Left ventricle myocardium superior (tissue), 1 donor: ENCODE results near the gene PAPPA2. TPM values are rescaled to one million over a fixed set of nuclear protein-coding genes. Genes with fewer than 3 reads are reported as not detected.

ENCODE experiments used
- ATAC-seq: fragments of 200-7000 bp; cut with Tn5 transposase; one replicate; pipeline ENCODE4 v1.9.1; 2020; ENCODE audit warnings: mild to moderate bottlenecking, moderate library complexity
- DNase-seq: peaks from one replicate; pipeline ENCODE4 v3.0.0-alpha.2; 2020
- intact Hi-C: fragments of 100-400 bp; cut with micrococcal nuclease; formaldehyde crosslinking; loops from one replicate; pipeline ENCODE4 v1.11.0; 2022
- total RNA-seq: library from RNA; stranded (reverse); fragmentation: NEBNext Ultra II Directional; extraction: Animal tissue kit (Norgen Biotek cat#: 25700); gene quantifications from one replicate; pipeline ENCODE4 v1.2.1, GENCODE V29; 2021
- donor health status: DM: no; HTN: yes; CAD: no; lungs with severe emphysema.

The PAPPA2 gene
- total RNA-seq, 1 donor from 2014 or later = 0.45 TPM

GRCh38 chr1:176854758-176855745 lies 392.1 kb downstream of the PAPPA2 start:
- ATAC-seq = no peak
- no peak for DNase-seq
- intact Hi-C loops = no loop called here

DNA sequence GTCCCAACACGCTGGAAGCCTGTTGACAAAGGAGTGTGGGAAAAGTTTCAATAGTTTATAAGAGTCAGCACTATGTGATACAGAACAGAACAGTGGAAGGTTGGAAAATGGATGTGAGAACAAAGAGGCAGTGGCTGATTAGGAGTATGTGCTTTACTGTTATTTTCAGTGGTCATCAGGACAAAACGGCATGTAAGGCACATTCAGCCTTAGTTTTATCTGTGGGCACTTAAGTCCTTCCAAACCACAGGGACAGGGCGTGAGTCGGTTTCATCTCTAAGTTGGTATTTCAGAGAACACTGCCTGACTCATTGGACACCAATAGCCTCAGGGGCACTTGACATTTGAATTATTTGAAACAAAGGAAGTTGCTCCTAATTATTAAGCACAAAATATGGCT lies 394.7 kb downstream of the PAPPA2 start:
- DNase-seq = no peak
- ATAC-seq = peak; percentile 44
- intact Hi-C loops = no loop called here

DNA sequence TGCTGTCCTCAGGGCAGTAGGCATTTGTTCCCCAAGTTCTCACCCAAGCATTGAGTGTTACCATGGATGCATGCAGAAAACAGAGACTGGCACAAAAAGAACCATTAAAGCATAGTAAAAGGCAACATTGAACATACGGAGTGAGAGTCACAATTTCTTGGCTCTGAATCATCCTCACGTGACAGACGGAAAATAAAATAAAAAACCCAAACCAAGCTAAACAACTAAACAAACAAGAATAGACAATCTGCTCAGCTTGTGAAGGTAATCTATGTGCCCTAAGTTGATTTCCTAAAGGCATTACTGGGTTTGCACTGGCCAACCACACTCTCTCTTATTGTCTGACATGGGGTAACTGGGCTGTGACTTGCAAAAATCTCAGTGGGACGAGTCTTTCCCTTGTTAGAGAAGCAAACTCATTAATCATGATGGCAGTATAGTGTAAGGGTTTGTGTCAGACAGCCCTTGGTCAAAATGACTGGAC lies 395.5 kb downstream of the PAPPA2 start:
- intact Hi-C loops = no loop called here
- ATAC-seq (no peak), DNase-seq (no peak)

DNA sequence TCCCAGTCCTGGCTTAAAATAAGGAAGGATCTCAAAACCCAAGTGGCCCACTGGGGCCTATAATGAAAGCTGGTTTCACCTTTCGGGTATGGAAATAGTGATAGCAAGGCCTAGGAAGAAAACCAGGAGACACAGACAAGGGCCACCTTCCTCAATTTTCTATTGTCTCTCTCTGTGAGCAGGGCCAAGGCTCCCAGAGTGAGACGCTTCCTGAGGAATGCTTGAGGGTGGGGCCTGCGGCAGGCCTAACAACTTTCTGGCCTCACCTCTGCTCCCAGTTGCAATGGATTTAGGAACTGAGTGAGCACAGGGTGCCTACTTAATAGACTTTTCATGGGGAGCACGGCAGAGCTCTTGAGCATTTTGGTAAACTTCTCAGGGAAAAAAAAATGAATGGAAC lies 400.6 kb downstream of the PAPPA2 start:
- intact Hi-C loops = no loop called here
- ATAC-seq (no peak), DNase-seq (no peak)

GRCh38 chr1:176864211-176864610 lies 401.2 kb downstream of the PAPPA2 start:
- DNase-seq (no peak), ATAC-seq (no peak)
- intact Hi-C loops = no loop called here

DNA sequence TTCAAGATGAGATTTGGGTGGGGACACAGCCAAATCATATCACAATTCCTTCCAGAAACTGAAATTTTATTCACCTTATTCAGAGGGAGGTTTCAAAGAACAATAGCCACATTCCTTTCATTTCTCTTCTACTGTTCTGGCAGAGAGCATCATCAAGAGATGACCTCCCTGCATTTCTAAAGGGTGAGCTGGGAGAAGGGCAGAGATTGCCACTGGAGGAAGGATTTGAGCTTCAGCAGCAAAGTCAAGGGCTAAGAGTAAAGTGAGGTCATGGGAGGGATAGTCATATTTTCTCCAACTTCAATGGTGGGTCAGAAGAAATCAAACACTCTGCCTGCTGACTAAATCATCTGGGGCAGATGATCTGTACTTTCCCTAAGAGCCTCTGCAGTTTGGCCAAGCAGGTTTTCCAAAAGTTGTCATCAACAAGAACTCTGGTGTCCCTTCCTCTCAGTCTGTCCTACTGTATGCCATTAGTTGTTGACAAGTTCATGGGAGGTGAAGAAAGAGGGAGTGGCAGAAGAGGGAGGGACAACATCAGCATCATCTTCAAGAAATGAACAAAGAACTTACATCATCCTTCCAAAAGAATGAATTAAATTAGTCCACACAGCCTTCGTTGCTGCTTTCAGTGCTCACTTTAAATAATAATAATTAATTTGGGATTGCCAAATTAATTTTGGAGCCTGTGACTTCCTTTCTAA lies 403.2 kb downstream of the PAPPA2 start:
- intact Hi-C loops = no loop called here
- no peak for DNase-seq
- ATAC-seq = no peak

DNA sequence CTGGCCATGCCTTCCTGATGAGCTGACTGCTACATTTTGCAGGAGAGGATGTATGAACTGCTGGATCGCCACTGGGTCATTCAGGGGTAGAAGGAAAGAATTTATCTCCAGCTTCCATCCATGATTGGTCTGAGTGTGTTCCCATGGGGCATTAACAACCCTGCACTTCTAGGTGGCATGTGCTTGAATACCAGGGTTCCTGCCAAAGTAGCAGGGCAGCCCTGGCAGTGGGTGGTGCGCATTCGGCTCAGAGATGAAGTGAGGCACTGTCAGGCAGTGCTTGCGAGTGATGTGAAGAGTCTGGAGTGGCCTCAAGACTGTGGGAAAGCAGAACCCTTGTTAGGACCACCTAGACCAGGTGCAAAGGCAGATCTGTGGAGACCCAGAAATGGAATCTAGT lies 406.6 kb downstream of the PAPPA2 start:
- intact Hi-C loops = no loop called here
- peak; percentile 43 for DNase-seq
- ATAC-seq = peak; percentile 96

DNA sequence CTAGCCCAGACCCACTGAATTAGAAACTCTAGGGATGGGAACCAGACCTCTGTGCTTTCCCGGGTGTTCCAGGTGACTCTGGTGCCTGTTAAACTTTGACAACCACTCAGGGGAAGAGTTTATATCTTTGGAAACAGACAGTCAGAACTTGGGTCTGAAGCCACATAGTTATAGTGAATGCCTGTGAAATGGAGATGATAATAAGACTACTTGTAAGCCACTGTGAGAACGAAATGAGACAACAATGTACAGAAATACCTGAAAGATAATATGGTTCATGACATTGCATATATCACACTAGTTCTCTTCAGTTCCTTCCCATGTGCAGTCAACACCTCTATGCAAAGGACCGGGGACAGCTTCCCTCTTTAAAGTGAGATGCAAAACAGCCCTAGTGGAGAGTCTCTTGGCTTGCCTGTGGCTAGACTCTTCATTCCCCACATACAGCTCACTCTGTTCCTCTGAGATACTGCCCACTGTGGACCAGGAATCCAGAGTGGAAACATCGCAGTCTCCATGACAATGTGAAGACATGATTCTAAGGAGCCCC lies 414.1 kb downstream of the PAPPA2 start:
- no peak for DNase-seq
- no peak for ATAC-seq
- intact Hi-C loops = no loop called here

DNA sequence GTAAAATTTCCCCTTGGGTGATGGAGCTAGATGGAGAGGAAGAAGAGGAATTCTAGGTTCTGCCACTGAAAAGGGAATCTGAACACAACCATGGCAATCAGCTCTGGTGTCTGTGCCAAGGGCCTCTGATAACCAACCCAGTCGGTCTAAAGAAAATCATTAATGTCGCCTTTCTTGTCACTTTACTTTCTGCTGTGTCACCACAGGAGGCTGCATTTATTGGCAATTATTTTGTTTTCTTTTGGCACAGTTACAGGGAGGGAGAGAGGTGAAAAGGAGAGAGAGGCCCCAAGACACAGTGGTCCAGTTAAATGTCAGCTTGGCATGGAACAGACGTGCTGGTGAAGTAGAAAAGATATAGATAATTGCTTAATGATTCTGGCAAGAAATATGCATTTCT lies 414.6 kb downstream of the PAPPA2 start:
- intact Hi-C loops = no loop called here
- no peak for ATAC-seq

GRCh38 chr1:176878750-176879536 lies 416.0 kb downstream of the PAPPA2 start:
- intact Hi-C loops = no loop called here
- peak; percentile 29 for ATAC-seq
- no peak for DNase-seq

More for the DNA sequence above, 414.6 kb downstream of the PAPPA2 start:
- DNase-seq = no peak

GRCh38 chr1:176879784-176880620 lies 417.0 kb downstream of the PAPPA2 start:
- no peak for DNase-seq
- intact Hi-C loops = loop anchor here (5.0 kb wide), 2 partner anchors 323 to 503 kb away; no protein-coding TSS in a partner anchor
- ATAC-seq = no peak

GRCh38 chr1:176880955-176881595 lies 418.1 kb downstream of the PAPPA2 start:
- DNase-seq = peak; percentile 74
- ATAC-seq = peak; percentile 91
- intact Hi-C loops = loop anchor here (5.0 kb wide), 2 partner anchors 324 to 504 kb away; no protein-coding TSS in a partner anchor

DNA sequence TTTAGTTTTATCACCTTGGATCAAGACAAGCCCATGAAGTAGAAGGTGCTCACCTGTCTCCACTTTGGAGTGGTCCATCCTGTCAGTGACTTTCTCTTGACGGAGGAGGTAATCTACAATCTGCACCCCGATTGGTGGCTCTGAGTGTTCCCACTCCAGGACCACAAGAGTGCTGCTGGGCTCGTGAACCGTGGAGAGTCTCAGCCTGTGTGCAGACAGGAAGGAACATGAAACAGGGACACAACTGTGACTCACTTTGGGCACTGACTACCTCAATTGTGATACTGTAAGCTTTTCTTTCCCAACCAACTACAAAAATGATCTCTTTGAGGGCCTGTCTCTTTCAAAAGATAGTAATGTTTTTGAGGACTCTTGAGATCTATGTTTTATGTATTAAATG lies 421.3 kb downstream of the PAPPA2 start:
- ATAC-seq (no peak), DNase-seq (no peak)
- intact Hi-C loops = loop anchor here (5.0 kb wide), 2 partner anchors 327 to 507 kb away; no protein-coding TSS in a partner anchor

DNA sequence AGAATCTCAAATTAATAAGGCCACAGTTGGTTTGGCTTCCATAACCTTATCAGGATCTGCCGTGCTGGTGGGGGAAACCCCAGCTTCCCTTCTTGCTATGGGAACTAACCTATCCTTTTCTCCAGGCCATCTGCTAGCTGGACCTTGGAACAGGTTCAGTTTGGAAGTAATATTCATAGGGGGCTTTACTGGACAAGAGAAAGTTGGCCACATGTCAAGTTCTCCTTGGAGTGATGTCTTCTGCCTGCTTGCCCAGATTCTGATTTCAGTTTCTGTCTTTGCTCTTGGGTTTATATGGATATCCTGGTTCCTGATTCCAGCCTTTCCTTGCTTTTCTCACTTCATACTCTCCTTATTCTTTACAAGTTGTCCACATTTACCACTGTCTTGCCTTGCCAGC lies 421.9 kb downstream of the PAPPA2 start:
- intact Hi-C loops = loop anchor here (5.0 kb wide), 2 partner anchors 328 to 508 kb away; no protein-coding TSS in a partner anchor
- DNase-seq = no peak
- ATAC-seq = no peak

GRCh38 chr1:176885341-176885740 lies 422.4 kb downstream of the PAPPA2 start:
- no peak for ATAC-seq

GRCh38 chr1:176885751-176886150 lies 422.8 kb downstream of the PAPPA2 start:
- intact Hi-C loops = no loop called here
- DNase-seq = no peak
- ATAC-seq = no peak

More at GRCh38 chr1:176885341-176885740, 422.4 kb downstream of the PAPPA2 start:
- no peak for DNase-seq
- intact Hi-C loops = no loop called here

DNA sequence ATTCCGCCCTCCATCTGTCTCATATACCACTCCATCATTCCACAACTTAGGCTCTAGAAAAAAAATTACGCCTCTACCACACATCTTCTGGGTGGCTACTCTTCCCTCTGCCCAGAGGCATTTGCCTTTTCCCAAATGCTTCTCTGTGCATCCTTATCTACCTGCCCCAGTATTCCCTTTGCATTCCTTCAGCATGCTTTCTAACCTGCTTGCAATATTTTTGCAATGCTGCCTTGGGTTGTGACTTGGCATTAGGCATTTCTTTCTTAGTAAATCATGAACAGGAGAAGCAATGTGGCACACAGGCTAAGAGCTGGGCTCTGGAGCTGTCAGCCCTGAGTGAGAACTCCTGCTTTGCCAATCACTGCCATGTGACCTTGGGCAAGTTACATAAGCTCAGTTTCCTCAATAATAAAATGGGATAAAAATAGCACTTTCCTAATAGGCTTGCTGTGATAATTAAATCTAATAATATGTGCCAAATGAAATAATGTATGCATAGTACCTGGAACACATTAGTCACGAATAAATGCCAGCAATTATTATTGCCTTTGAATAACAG lies 425.6 kb downstream of the PAPPA2 start:
- ATAC-seq = peak; percentile 83
- DNase-seq = no peak
- intact Hi-C loops = no loop called here
